A673 (cell line): ENCODE results near the gene STX8. TPM values are rescaled to one million over a fixed set of nuclear protein-coding genes. Genes with fewer than 3 reads are reported as not detected.
"Not testable (repeated sequence)": the region's sequence is repeated elsewhere in the genome, so short reads cannot be mapped to it uniquely, and the experiment has no call there.

Experiments
- BruUV-seq: library from RNA; stranded (reverse); fragments of 400-500 nt; replicated peaks from 2 replicates; lab custom pipeline; 2021; lab: Mats Ljungman, UMichigan
- CTCF ChIA-PET: fragments of 300-600 bp; sonication (Branson Sonifier 250); formaldehyde crosslinking; loops from one replicate; lab custom pipeline; 2022; ENCODE audit warnings: antibody characterized with exemption; lab: Charles Lee
- POLR2A ChIA-PET: fragments of 300-600 bp; sonication (Branson Sonifier 250); formaldehyde crosslinking; loops from one replicate; lab custom pipeline; 2022; ENCODE audit warnings: antibody characterized with exemption; ENCODE audit not compliant: low non-redundant PET; lab: Charles Lee
- DNase-seq: peaks from one replicate; pipeline ENCODE4 v3.0.0-alpha.2; 2015; ENCODE audit warnings: low spot score
- H3K27ac ChIP-seq: fragments of 200-600 bp; sonication (generic); 2 replicates; pipeline ENCODE4 v1.5.1; 2016; ENCODE audit warnings: mixed run types, low read depth, mild to moderate bottlenecking, mixed read lengths, antibody characterized with exemption, low read length; ENCODE audit not compliant: poor library complexity, severe bottlenecking
- H3K27me3 ChIP-seq: fragments of 200-600 bp; sonication (generic); replicated peaks from 2 replicates; pipeline ENCODE4 v1.6.1; 2017; ENCODE audit warnings: mixed run types, low read depth, mild to moderate bottlenecking, mixed read lengths, antibody characterized with exemption, low read length; ENCODE audit not compliant: insufficient read depth, poor library complexity
- H3K36me3 ChIP-seq: fragments of 200-600 bp; sonication (generic); 2 replicates; pipeline ENCODE4 v1.6.1; 2016; ENCODE audit warnings: mixed run types, mild to moderate bottlenecking, mixed read lengths, antibody characterized with exemption, low read length; ENCODE audit not compliant: insufficient read depth, poor library complexity, severe bottlenecking
- H3K4me1 ChIP-seq: fragments of 200-600 bp; sonication (generic); 2 replicates; pipeline ENCODE4 v1.6.1; 2017; ENCODE audit warnings: mixed run types, mild to moderate bottlenecking, mixed read lengths, antibody characterized with exemption, low read length; ENCODE audit not compliant: insufficient read depth, poor library complexity, severe bottlenecking
- H3K4me3 ChIP-seq: fragments of 200-600 bp; sonication (generic); 2 replicates; pipeline ENCODE4 v1.5.1; 2016; ENCODE audit warnings: low read depth, mixed run types, mild to moderate bottlenecking, mixed read lengths, low read length; ENCODE audit not compliant: poor library complexity, severe bottlenecking
- H3K9me3 ChIP-seq: fragments of 200-600 bp; sonication (generic); 2 replicates; pipeline ENCODE4 v1.6.1; 2016; ENCODE audit warnings: mixed run types, low read depth, mild to moderate bottlenecking, mixed read lengths, antibody characterized with exemption, low read length; ENCODE audit not compliant: poor library complexity, severe bottlenecking
- CTCF ChIP-seq: fragments of 300-800, 200-600 bp; sonication (generic); conservative IDR thresholded peaks from 2 replicates; pipeline ENCODE4 v1.5.1; 2017; ENCODE audit warnings: low read depth, mild to moderate bottlenecking, antibody characterized with exemption, low read length, moderate library complexity, mixed read lengths
- EZH2 ChIP-seq: fragments of 200-600 bp; sonication (generic); IDR thresholded peaks from 2 replicates; pipeline ENCODE4 v1.6.1; 2017; ENCODE audit warnings: borderline replicate concordance, low read depth, mild to moderate bottlenecking, mixed read lengths, antibody characterized with exemption, low read length; ENCODE audit not compliant: poor library complexity, severe bottlenecking
- intact Hi-C: fragments of 100-400 bp; cut with micrococcal nuclease; formaldehyde crosslinking; loops from one replicate; pipeline ENCODE4 v1.10.0; 2022; ENCODE audit not compliant: unreplicated experiment
- total RNA-seq: library from RNA; stranded (reverse); gene quantifications from 2 replicates; pipeline ENCODE4 v1.2.3, GENCODE V29; 2021

The STX8 gene
- total RNA-seq, 1 experiment from 2014 or later, result 51.4 TPM

- ChIA-PET CTCF (no interaction called here), POLR2A (no interaction called here)
- Histone ChIP-seq H3K27ac (no peak overlapping the region), H3K36me3 (no peaks in the 10 kb centered on the region), H3K4me1 (no peaks in the 10 kb centered on the region), H3K27me3 (no peaks in the 10 kb centered on the region), H3K4me3 (no peak overlapping the region), H3K9me3 (no peaks in the 10 kb centered on the region)
- BruUV-seq, result no TSS peak
- no peak for DNase-seq
- TF ChIP-seq EZH2 (no peak), CTCF (no peak)
- intact Hi-C loops, result no loop called here
Observed at GRCh38 chr17:9598661-9599060, 23.0 kb upstream of the STX8 start.

- H3K27ac ChIP-seq, H3K4me3 ChIP-seq, BruUV-seq, intact Hi-C loops, H3K36me3 ChIP-seq, H3K4me1 ChIP-seq, H3K27me3 ChIP-seq, POLR2A ChIA-PET, DNase-seq, CTCF ChIA-PET, H3K9me3 ChIP-seq: not testable (repeated sequence)
Observed at GRCh38 chr17:9597638-9598037, 22.0 kb upstream of the STX8 start.

- Histone ChIP-seq H3K27ac (no peak overlapping the region), H3K27me3 (no peaks in the 10 kb centered on the region), H3K9me3 (no peaks in the 10 kb centered on the region), H3K4me1 (no peaks in the 10 kb centered on the region), H3K36me3 (no peaks in the 10 kb centered on the region), H3K4me3 (no peak overlapping the region)
- POLR2A ChIA-PET, result no interaction called here
- no TSS peak for BruUV-seq
- CTCF ChIA-PET, result no interaction called here
- DNase-seq, result no peak
- TF ChIP-seq CTCF, result no peak
- no peak for TF ChIP-seq EZH2
- intact Hi-C loops, result no loop called here
Observed at GRCh38 chr17:9594065-9594464, 18.4 kb upstream of the STX8 start.

GRCh38 chr17:9587969-9588656 lies 12.5 kb upstream of the STX8 start:
- H3K27ac ChIP-seq, result no peak overlapping the region
- CTCF ChIA-PET, result no interaction called here
- no TSS peak for BruUV-seq
- no peaks in the 10 kb centered on the region for H3K4me1 ChIP-seq
- no peaks in the 10 kb centered on the region for H3K36me3 ChIP-seq
- H3K27me3 ChIP-seq, result no peaks in the 10 kb centered on the region
- TF ChIP-seq CTCF, result no peak
- no peak for TF ChIP-seq EZH2
- no peak for DNase-seq
- intact Hi-C loops, result no loop called here
- H3K9me3 ChIP-seq, result no peaks in the 10 kb centered on the region
- H3K4me3 ChIP-seq, result no peak overlapping the region
- POLR2A ChIA-PET, result no interaction called here
